Measurements from ENCODE around the gene ZNF71. TPM values are rescaled to one million over a fixed set of nuclear protein-coding genes. Genes with fewer than 3 reads are reported as not detected.

The ZNF71 gene
- total RNA-seq (2014; rRNA removed; shearing (Covaris generic)) (5.6 and 6.2 TPM in 2 replicates), total RNA-seq (2022) (4.5 and 6.3 TPM in 2 replicates), Bru-seq, nascent RNA (percentile 55 among the genes with signal in this experiment), BruChase-seq, experiment 1, labeled RNA remaining after a 6-hour chase (percentile 49 among the genes with signal in this experiment), BruChase-seq, experiment 2, labeled RNA remaining after a 2-hour chase (percentile 51 among the genes with signal in this experiment)
- long read RNA-seq, full-length matches to known transcripts, result 13 of 18 reads
- long read RNA-seq, partial matches to known transcripts, result 0 of 18 reads
- long read RNA-seq, other reads (novel, unspliced or antisense), result 5 of 18 reads

- peak; percentile 90 for DNase-seq (ENCODE audit: low spot score)
- Histone ChIP-seq H3K4me3 (ENCODE audit: low read depth, low read length, poor library complexity, severe bottlenecking) (peak within 1 kb of the TSS; percentile 93), H3K9me3 (ENCODE audit: low read length) (no peaks in the 10 kb centered on the region), H3K4me2 (ENCODE audit: low read length) (peak within 1 kb of the TSS; percentile 75), H4K20me1 (ENCODE audit: insufficient read depth, low read length) (no peaks in the 10 kb centered on the region), H3K4me1 (ENCODE audit: insufficient read depth, low read length, poor library complexity, severe bottlenecking) (peaks cover 5% of the 10 kb centered on the region), H3K27ac (ENCODE audit: low read depth, low read length, poor library complexity, severe bottlenecking) (no peak within 1 kb of the TSS), H3K36me3 (ENCODE audit: insufficient read depth, low read length) (peaks cover 9% of the 10 kb centered on the region; the same call in 1 of the 2 replicates), H2AFZ (ENCODE audit: low read length) (peak within 1 kb of the TSS; percentile 84), H3K9me2 (ENCODE audit: insufficient read depth, low read length) (no peaks in the 10 kb centered on the region), H3K79me2 (ENCODE audit: insufficient read depth, low read depth, low read length) (peaks cover 5% of the 10 kb centered on the region; the same call in 1 of the 2 replicates)
- ChIA-PET POLR2A (interaction anchor here (0.6 kb wide), 1 partner anchor 281 kb away, joined by 4 read pairs; no protein-coding TSS in a partner anchor), CTCF (ENCODE audit: unreplicated experiment) (no interaction called here)
- no peak for TF ChIP-seq EZH2phosphoT487 (IDR thresholded peaks at IDR 0.05; ENCODE audit: borderline replicate concordance, low read depth, low read length)
- TF ChIP-seq, protein P1, sequence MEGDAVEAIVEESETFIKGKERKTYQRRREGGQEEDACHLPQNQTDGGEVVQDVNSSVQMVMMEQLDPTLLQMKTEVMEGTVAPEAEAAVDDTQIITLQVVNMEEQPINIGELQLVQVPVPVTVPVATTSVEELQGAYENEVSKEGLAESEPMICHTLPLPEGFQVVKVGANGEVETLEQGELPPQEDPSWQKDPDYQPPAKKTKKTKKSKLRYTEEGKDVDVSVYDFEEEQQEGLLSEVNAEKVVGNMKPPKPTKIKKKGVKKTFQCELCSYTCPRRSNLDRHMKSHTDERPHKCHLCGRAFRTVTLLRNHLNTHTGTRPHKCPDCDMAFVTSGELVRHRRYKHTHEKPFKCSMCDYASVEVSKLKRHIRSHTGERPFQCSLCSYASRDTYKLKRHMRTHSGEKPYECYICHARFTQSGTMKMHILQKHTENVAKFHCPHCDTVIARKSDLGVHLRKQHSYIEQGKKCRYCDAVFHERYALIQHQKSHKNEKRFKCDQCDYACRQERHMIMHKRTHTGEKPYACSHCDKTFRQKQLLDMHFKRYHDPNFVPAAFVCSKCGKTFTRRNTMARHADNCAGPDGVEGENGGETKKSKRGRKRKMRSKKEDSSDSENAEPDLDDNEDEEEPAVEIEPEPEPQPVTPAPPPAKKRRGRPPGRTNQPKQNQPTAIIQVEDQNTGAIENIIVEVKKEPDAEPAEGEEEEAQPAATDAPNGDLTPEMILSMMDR (conservative IDR thresholded peaks at IDR 0.05; ENCODE audit: low read length), result no peak
- no TSS peak for BruUV-seq (replicated peaks)
- intact Hi-C loops (cut with micrococcal nuclease; ENCODE audit: unreplicated experiment), result no loop called here
Observed at GRCh38 chr19:56594783-56595547, at the start of gene ZNF71. TSS of gene ZNF71 (plus strand) at chr19:56595302. CDS start at chr19:56601559, 6,257 bp downstream.

GRCh38 chr19:56547535-56547934, 47.6 kb upstream of the ZNF71 start:
- no peaks in the 10 kb centered on the region for H4K20me1 ChIP-seq (ENCODE audit: insufficient read depth, low read length)
- peaks cover 9% of the 10 kb centered on the region; the same call in 1 of the 2 replicates for H3K9me3 ChIP-seq (ENCODE audit: low read length)
- no TSS peak for BruUV-seq (replicated peaks)
- CTCF ChIA-PET (ENCODE audit: unreplicated experiment), result no interaction called here
- no peaks in the 10 kb centered on the region for H3K9me2 ChIP-seq (ENCODE audit: insufficient read depth, low read length)
- TF ChIP-seq EZH2phosphoT487 (IDR thresholded peaks at IDR 0.05; ENCODE audit: borderline replicate concordance, low read depth, low read length), result no peak
- TF ChIP-seq, protein P1 (conservative IDR thresholded peaks at IDR 0.05; ENCODE audit: low read length), result no peak
- H2AFZ ChIP-seq (ENCODE audit: low read length), result no peak overlapping the region
- no peaks in the 10 kb centered on the region for H3K4me1 ChIP-seq (ENCODE audit: insufficient read depth, low read length, poor library complexity, severe bottlenecking)
- H3K36me3 ChIP-seq (ENCODE audit: insufficient read depth, low read length), result no peaks in the 10 kb centered on the region
- DNase-seq (ENCODE audit: low spot score), result no peak
- H3K4me3 ChIP-seq (ENCODE audit: low read depth, low read length, poor library complexity, severe bottlenecking), result no peak overlapping the region
- POLR2A ChIA-PET, result no interaction called here
- intact Hi-C loops (cut with micrococcal nuclease; ENCODE audit: unreplicated experiment), result no loop called here
- H3K27ac ChIP-seq (ENCODE audit: low read depth, low read length, poor library complexity, severe bottlenecking), result no peak overlapping the region
- no peaks in the 10 kb centered on the region for H3K79me2 ChIP-seq (ENCODE audit: insufficient read depth, low read depth, low read length)
- no peak overlapping the region for H3K4me2 ChIP-seq (ENCODE audit: low read length)
